NCI-H146 (cell line): Measurements from ENCODE around the gene DHRS7.

Experiments
- DNase-seq: peaks from one replicate; lab custom pipeline; 2025; lab: John Stamatoyannopoulos, UW

Gene DHRS7, protein sequence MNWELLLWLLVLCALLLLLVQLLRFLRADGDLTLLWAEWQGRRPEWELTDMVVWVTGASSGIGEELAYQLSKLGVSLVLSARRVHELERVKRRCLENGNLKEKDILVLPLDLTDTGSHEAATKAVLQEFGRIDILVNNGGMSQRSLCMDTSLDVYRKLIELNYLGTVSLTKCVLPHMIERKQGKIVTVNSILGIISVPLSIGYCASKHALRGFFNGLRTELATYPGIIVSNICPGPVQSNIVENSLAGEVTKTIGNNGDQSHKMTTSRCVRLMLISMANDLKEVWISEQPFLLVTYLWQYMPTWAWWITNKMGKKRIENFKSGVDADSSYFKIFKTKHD

DNA sequence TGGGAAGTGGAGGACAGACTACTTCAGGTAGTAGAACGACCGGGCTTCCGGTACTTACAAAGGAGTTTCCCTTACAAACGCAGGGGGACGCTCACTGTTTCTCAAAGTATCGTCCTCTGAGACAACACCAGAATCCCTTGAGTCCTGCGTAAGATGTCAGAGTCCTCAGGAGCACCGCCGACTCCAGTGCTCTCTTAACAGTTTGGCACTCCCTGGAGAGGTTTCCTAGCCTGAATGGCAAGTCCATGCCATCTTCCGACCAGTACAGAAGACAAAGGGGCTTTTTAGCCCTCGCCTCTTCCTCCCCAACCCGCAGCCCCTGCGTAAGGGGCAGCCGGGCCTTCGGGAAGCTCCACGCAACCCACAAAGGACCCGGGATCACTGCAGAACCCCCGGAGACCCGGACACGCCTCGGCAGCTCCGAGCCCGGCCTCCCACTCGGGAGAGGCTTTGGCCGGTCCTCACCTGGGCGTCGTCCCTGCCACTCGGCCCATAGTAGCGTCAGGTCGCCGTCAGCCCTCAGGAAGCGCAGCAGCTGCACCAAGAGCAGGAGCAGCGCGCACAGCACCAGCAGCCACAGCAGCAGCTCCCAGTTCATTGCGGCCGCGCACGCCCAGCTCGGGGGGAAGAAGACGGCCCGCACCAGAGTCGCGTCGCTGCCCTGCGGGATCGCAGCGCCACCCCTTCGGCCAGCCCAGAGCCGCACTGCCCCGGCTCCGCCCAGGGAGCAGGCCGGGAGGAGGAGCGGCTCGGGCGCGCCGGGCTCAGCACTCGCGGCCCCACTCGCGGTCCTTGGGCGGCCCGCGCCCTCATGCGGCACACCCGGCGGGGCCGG, at the start of gene DHRS7:
Gene DHRS7 (minus strand): TSS at position 687 of the 835 bp plus-strand sequence. CDS start 89 bp downstream, at position 598.
- peak; percentile 84 for DNase-seq

GRCh38 chr14:60214415-60215126, 49.4 kb upstream of the DHRS7 start:
- DNase-seq: no peak

GRCh38 chr14:60214003-60214402, 48.8 kb upstream of the DHRS7 start:
- no peak for DNase-seq

- DNase-seq: no peak
Measured at GRCh38 chr14:60212503-60213371, 47.5 kb upstream of the DHRS7 start.

DNA sequence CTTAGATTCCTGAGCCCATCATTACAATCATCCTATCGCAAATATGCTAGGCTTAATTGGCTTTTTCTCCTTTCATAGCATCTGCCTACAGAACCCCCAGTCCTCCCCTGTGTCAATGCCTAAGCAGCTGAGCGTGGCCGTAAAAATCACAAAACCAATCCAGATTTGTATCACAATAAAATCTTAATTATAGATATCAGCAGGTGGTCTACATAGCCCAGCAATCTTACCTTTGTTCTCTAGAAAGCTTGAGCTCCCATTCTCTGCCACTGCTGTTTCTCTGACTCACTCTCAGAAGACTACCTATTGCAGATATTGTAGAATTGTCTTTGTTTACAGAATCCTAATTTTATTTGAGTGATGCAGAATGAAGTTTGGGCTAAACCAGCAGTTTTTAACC, 46.0 kb upstream of the DHRS7 start:
- DNase-seq: peak; percentile 90

GRCh38 chr14:60210703-60211102, 45.5 kb upstream of the DHRS7 start:
- no peak for DNase-seq

DNA sequence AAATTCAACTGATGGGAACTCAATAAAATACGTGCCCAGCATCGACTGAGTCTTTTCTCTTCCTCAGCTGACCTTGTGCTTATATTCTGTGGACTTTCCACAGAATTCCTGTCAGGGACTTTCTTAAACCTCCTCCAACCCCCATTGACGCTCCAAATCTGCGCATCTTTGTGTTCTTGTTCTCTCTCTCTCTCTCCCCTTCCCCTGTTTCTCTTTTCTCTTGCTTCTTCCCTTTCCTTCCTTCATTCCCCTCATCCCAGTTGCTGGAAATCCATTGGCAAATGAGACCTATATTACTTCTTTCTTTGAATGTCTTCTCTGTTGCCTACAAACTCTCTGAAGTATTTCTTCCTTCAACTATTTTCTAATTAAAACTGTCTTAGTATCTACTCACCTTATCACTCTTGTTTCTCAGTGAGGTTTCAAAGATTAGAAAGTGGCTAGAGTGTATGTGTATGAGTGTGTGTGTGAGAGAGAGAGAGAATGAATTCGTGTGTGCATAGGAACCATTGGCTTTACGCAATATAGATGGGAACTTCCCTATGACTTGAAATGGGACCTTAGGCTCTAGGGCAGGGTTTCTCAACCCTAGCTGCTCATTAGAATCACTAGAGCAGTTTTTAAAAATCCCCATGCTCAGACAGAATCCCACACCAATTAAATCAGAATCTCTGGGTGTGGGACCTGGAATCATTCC, 41.8 kb upstream of the DHRS7 start:
- no peak for DNase-seq

DNA sequence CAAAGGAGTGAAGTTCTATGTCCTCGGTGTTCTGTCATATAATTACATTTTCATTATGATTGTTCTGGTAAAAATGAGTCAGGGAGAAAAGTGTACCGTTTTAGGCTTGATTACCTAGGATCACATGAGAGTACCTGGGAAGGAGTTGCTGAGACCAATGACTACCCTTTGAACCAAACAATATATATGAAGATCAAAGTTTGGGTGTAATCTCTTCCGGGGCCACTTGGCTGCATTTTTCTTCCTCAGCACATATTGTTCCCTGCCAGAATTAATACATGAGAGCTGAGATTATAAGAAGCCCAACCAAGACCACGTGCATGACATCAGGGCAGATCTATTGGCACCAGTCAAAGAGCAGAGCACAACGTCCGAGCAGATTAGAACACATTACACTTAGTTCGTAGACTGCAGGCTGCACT, 41.1 kb upstream of the DHRS7 start:
- DNase-seq: no peak

- DNase-seq: peak; percentile 14
Measured at GRCh38 chr14:60204843-60205774, 39.9 kb upstream of the DHRS7 start.

DNA sequence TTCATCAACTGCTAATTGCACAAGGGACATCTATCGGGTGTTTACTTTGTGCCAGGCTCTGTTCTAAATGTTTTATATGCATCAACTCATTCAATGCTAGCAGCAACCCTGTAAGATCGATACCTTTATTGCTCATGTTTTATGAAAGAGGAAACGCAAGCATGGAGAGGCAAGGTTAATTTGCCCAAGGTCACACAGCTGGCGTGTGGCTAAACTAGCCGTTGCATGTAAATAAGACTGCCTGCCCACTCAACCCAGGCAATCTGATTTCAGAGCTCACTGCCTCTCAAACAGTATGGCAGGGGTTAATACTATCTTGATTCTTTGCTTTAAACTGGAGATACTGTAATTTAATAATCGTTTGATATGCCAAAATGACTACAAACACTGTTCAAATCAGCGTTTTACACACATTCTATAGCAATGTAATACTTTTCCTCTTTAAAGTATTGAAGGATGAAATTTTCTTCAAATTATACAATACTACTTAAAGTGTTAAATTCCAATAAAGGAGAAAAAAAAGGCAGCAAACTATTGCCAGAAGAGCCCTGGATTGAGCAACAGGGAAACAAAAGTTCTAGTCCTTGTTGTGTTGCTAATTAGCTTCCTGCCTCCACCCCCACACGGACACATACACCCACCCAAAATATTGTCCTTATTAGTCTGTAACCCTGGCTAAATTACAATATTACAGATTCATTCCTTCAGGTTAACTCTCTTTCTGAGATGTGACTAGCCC, 39.1 kb upstream of the DHRS7 start:
- DNase-seq: peak; percentile 88

DNA sequence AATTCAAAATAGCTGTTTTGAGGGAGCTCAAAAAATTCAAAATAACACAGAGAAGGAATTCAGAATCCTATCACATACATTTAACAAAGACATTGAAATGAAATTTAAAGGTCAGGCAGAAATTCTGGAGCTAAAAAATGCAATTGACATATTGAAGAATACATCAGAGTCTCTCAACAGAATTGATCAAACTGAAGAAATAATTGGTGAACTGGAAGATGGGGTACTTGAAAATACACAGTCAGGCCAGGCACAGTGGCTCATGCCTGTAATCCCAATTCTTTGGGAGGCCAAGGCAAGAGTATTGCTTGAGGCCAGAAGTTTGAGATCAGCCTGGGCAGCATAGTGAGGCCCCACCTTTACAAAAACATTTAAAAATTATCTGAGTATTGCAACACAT, 34.1 kb upstream of the DHRS7 start:
- no peak for DNase-seq

DNA sequence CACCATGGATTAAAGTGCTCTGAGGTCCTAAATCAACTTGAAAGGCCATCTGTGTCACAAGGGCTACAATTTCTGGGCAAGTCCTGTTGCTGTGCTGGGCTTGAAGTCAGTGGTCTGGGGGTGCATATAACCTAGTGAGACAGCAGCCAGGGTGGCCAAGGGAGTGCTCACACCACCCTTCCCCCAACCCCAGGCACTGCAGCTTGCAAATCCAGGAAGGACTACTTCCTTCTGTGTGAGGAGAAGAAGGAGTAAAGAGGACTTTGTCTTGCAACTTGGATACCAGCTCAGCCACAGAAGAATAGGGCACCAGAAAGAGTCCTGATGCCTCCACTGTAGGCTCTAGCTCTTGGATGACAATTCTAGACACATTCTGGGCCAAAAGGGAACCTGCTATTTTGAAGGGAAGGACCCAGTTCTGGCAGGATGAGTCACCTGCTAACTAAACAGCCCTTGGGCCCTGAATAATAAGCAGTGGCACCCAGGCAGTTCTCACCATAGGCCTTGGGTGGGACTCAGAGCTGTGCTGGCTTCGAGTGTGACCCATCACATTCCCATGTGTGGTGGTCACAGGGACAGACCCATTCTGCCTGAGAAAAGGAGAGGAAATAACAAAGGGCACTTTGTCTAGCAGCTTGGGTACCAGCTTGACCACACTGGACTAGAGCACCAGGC, 32.6 kb upstream of the DHRS7 start:
- no peak for DNase-seq

DNA sequence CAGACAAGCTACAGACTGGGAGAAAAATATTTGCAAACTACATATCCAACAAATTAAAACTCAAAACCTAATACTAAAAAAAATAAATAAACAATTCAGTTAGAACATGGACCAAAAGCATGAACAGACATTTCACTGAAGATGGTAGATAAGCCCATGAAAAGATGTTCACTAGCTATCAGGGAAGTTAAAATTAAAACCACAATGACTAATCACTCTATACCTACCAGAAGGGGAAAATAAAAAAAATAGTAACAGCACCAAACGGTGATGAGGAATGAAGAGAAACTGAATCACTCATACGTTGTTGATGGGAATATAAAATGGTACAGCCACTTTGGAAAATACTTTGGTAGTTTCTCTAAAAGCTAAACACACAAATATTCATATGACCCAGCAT, 31.1 kb upstream of the DHRS7 start:
- DNase-seq: no peak

DNA sequence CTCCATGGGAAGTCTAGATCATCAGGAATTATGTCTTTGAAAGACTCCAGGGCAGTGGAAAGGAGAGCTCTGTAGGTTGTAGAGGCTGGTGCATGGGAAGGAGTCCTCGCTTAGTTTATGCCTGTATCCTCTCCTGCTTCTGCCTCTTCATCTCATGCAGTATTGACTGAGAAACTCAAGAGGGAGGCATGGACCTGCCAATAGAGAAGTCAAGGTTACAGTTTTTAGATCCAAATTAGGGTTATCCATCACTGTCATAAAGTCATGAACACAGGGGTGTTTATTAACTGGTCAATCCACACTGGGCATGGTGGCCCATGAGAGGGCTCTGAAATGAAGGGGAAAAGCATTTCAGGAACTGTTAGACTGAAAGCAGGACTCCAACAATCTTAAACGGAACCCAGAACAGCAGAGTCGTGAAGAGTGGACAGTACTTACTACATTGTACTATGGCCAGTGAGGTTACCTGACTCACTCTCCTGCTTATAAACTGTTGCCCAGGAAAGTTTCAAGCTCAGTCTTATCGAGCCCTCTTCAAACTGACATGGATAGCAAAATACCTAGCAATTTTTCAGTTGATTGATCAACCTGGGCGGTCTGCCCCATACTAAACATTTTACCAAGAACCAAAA, 30.1 kb upstream of the DHRS7 start:
- peak; percentile 38 for DNase-seq

DNA sequence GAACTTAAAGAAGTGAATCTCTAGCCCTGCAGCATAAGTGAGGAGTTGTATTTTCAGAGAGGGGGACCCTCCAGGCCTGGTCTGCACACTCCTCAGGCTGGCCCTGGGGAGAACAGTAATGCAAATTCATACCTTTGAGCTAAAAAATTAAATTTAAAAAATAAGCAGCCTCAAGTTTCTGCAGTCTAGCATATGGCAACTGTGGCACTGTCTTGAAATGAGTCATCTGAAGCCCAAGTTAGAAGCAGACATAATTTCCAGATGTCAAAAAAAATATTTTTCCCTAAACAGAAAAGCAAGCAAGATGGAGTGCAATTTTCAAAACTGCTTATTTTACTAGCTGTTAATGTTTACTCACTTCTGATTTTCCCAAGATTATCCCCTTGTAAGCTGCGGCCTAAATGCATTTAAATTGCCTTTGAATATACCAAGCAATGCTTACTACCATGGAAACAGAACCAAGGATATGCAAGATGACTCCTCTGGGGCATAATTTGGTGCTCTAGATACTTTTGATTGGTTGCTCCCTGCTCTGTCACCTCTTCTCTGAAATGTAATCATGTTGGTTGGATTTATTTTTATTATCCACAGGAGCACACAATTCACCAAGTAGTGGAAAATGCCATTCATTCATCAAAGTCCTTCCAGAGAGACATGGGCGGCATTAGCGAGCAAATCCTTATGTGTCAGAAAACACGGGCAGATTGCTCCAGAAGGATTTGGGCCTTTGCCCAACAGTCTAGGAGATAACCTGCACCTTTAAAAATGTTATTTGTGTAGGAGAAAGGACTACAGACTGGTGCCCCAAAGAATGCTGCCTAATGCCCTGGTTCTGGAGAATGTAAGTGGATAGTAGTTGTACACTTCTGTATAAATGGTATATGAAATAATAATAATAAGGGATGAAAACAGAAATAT, 25.0 kb upstream of the DHRS7 start:
- DNase-seq: no peak

DNA sequence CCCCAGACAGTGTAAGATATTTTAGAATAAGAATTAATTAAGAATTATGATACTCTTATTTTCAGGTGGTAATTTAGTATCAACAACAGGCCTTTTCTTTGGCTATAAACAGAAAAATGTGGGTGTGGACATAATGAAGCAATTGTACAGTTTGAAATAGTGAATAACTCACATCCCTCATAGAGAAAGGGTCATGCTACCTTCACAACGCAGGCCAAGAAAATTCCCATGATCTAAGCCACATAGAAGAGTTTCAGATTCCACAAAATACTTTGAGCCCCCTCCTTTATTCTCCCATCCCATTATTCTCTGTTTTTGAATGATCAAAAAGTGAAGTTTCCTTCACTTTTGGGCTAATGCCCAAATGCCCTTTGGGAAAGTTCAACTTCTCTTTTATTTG, 23.5 kb upstream of the DHRS7 start:
- no peak for DNase-seq

DNA sequence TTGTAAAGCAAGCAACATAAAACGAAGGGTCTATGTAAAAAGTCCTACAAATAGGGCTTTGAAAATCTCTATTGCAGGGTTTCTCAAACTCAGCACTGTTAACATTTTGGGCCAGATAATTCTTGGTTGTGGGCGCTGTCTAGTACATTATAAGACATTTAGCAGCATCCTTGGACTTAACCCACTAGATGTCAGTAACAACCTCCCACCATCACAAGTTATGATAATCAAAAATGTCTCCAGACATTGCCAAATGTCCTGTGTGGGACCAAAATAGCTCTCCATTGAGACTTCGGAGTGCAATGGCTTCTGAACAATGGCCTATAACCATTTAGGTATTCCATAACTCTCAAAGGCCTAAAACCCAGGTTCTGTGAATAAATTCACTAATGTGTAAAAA, 22.9 kb upstream of the DHRS7 start:
- peak; percentile 22 for DNase-seq
